Measurements from ENCODE around the gene FIBCD1.

GRCh38 chr9:130892477-130893304 is 46.4 kb downstream of the FIBCD1 start:
- TF ChIP-seq POLR2AphosphoS5 (IDR thresholded peaks at IDR 0.05; ENCODE audit: low read depth) (no peak), CTCF (conservative IDR thresholded peaks at IDR 0.05; ENCODE audit: low read depth in 2 of 2) (no peak), NANOG (IDR thresholded peaks at IDR 0.05; ENCODE audit: borderline replicate concordance) (no peak), EZH2phosphoT487 (IDR thresholded peaks at IDR 0.05; ENCODE audit: unreplicated experiment) (no peak), REST (IDR thresholded peaks at IDR 0.05; ENCODE audit: unreplicated experiment) (no peak), EZH2 (IDR thresholded peaks at IDR 0.05; ENCODE audit: low read depth, unreplicated experiment) (no peak), STAT1 (IDR thresholded peaks at IDR 0.05; ENCODE audit: unreplicated experiment) (no peak), CREB1 (CRISPR knock-in tag; IDR thresholded peaks at IDR 0.05; ENCODE audit: low read depth) (no peak), ZNF114 (CRISPR knock-in tag; IDR thresholded peaks at IDR 0.05) (no peak)

Measured in GM23338 (cell line).